Fibroblast of villous mesenchyme (primary cell): Measurements from ENCODE around the gene ANKRD11. TPM values are rescaled to one million over a fixed set of nuclear protein-coding genes. Genes with fewer than 3 reads are reported as not detected.

Source experiments
- DNase-seq: peaks from one replicate; pipeline ENCODE4 v3.0.0-alpha.2; 2010; ENCODE audit warnings: low read depth
- H3K4me3 ChIP-seq: 2 replicates; pipeline ENCODE4 v1.5.1; 2011; ENCODE audit warnings: low read depth, mild to moderate bottlenecking, low read length
- total RNA-seq: library from RNA; depleted of rRNA; stranded (reverse); fragments of >200 nt; gene quantifications from 2 replicates; pipeline ENCODE4 v1.2.3, GENCODE V29; 2012
- TF ChIP-seq, protein P1 (sequence below): IDR thresholded peaks from 2 replicates; pipeline ENCODE4 v1.5.1; 2012; ENCODE audit warnings: low read depth, mild to moderate bottlenecking, low read length; ENCODE audit not compliant: insufficient read depth

Gene ANKRD11
- total RNA-seq, 1 donor, result 69.5 TPM

DNA sequence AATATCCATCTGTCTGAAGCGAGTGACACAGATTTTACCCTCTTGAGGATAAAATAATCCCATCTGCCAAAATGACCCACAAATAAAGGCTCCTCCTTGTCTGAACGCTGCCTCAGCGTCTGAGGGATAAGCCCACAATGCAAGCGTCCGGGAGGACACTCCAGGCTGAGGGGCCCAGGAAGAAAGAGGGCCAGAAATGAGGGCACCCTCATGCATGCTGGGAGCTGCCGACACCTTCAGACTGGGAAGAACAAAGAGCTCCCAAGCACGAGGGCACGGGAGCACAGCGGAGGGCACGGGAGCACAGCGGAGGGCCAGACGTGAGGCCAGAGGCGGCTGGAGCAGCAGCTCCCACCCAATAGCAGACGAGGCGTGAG is 145.9 kb downstream of the ANKRD11 start:
- TF ChIP-seq, protein P1, sequence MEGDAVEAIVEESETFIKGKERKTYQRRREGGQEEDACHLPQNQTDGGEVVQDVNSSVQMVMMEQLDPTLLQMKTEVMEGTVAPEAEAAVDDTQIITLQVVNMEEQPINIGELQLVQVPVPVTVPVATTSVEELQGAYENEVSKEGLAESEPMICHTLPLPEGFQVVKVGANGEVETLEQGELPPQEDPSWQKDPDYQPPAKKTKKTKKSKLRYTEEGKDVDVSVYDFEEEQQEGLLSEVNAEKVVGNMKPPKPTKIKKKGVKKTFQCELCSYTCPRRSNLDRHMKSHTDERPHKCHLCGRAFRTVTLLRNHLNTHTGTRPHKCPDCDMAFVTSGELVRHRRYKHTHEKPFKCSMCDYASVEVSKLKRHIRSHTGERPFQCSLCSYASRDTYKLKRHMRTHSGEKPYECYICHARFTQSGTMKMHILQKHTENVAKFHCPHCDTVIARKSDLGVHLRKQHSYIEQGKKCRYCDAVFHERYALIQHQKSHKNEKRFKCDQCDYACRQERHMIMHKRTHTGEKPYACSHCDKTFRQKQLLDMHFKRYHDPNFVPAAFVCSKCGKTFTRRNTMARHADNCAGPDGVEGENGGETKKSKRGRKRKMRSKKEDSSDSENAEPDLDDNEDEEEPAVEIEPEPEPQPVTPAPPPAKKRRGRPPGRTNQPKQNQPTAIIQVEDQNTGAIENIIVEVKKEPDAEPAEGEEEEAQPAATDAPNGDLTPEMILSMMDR, result no peak
- H3K4me3 ChIP-seq, result no peak overlapping the region
- DNase-seq, result no peak

GRCh38 chr16:89343501-89344457 is 146.6 kb downstream of the ANKRD11 start:
- TF ChIP-seq, protein P1, result no peak
- DNase-seq, result peak; percentile 90
- peak overlapping the region; percentile 26 for H3K4me3 ChIP-seq

DNA sequence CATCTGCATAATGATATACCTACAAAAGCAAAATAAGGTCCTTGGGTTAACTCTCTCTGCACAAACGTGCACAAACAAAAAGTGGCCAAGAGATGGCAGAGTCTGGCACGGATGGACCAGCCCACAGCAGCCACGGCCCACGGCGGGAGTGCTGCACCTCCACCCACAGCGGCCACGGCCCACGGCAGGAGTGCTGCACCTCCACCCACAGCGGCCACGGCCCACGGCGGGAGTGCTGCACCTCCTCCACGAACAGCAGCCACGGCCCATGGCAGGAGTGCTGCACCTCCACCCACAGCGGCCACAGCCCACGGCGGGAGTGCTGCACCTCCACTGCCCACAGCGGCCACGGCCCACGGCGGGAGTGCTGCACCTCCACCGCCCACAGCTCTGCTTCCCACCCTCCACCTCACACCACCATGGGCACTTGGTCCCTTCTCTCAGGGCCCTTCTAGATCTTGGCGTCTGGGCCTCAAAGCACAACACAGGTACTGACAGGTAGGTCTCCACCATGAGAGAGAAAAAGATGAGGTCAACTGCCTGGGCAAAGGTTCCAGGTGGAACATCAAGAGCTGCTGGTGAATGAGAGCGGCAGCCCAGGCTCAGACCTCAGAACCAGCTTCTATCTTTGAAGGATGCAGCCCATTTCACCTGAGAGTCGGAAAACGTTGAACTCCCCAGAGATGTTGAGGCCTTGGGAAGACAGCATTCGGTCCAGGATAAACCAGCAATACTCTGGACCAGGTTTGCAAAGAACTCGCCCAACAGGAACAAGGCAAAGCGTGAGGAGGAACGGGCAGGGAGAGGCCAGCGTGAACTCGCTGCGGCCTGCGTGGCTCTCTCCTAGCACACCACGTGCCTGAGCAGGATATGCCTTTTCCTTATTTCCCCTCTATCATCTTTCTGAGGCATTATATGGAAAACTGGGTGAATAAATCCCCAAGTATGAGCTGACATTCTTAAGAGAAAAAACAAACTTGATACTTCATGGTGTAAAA is 148.4 kb downstream of the ANKRD11 start:
- no peak for DNase-seq

DNA sequence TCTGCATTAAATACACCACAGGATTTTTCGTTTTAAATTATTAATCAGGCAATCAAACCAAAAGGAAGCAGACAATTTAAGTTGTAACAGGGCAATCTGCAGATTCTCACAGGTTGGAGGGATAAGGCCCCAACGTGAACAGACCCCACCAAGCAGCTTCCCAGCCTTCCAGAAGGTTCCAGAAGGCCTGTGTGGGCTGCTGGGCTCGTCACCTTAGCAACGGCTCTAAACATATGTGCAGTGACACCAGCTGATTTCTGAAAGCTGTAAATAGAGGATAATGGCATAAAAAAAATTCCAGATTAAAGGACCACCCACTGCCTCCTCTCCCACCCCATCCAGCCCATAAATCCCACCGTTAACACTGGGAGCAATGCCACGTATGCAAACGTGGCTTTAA is 149.1 kb downstream of the ANKRD11 start:
- DNase-seq, result no peak
- TF ChIP-seq, protein P1, result no peak

More for the DNA sequence above, 148.4 kb downstream of the ANKRD11 start:
- no peak overlapping the region for H3K4me3 ChIP-seq
- TF ChIP-seq, protein P1, result peak; percentile 5

DNA sequence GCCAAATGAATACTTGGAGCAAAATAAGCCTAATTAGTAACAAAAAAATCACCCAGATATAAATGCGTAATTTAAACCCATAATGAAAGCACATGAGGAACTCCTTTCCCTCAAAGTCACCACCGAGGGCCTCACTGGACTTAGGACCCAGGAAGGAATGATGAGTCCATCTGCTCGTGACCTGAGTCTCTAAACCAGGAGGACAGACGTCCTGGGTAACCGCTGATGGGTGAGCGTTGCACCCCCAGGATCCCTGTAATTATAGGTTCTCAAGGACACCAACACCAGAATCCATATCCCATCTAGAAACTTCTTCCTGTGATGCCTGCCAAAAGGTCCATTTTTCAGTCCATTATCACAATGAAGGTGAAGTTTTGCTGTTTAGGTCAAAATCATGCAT is 151.5 kb downstream of the ANKRD11 start:
- TF ChIP-seq, protein P1, result no peak
- DNase-seq, result no peak
- H3K4me3 ChIP-seq, result no peak overlapping the region

More for the DNA sequence above, 149.1 kb downstream of the ANKRD11 start:
- no peak overlapping the region for H3K4me3 ChIP-seq

GRCh38 chr16:89337965-89338364 is 152.4 kb downstream of the ANKRD11 start:
- TF ChIP-seq, protein P1, result no peak
- DNase-seq, result no peak
- no peak overlapping the region for H3K4me3 ChIP-seq
